Measurements from ENCODE around the gene NR2E3.

DNA sequence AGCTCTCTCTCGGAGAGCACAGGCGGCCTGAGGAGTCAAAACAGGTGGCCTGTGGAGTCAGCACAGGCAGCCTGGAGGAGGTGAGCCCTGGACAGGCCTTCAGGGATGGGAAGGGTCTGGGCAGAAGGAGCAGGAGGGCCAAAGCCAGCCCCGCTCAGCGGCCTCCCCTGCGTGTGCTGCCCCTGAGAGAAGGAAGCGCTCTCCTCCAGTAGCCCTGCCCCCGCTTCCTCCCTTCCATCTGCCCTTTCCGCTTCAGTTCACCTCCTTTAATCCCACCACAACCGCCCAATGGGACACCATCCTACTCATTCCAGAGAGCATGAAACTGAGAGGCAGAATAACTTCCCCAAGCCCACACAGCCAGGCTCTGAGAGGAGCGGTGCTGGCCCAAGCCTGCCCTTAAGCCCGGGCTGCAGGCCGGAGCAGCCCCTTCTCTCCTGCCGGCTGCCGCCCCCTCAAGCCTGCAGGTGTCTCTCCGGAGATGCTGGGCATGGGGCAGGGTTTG is 3.2 kb upstream of the NR2E3 start:
- TF ChIP-seq EZH2 (IDR thresholded peaks at IDR 0.05; ENCODE audit: borderline replicate concordance, low read length) = no peak
- TF ChIP-seq, protein P1, sequence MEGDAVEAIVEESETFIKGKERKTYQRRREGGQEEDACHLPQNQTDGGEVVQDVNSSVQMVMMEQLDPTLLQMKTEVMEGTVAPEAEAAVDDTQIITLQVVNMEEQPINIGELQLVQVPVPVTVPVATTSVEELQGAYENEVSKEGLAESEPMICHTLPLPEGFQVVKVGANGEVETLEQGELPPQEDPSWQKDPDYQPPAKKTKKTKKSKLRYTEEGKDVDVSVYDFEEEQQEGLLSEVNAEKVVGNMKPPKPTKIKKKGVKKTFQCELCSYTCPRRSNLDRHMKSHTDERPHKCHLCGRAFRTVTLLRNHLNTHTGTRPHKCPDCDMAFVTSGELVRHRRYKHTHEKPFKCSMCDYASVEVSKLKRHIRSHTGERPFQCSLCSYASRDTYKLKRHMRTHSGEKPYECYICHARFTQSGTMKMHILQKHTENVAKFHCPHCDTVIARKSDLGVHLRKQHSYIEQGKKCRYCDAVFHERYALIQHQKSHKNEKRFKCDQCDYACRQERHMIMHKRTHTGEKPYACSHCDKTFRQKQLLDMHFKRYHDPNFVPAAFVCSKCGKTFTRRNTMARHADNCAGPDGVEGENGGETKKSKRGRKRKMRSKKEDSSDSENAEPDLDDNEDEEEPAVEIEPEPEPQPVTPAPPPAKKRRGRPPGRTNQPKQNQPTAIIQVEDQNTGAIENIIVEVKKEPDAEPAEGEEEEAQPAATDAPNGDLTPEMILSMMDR (conservative IDR thresholded peaks at IDR 0.05 in 1 of 2, IDR thresholded peaks at IDR 0.05 in 1 of 2; ENCODE audit: extremely low read depth in 1 of 2, insufficient read depth in 1 of 2, low read depth in 1 of 2, low read length in 2 of 2) = no peak

Measured in mammary epithelial cell (primary cell).